MM.1S (cell line): ENCODE results near the gene PIN1.
"Not testable (repeated sequence)": the region's sequence is repeated elsewhere in the genome, so short reads cannot be mapped to it uniquely, and the experiment has no call there.

Source experiments
- CTCF ChIP-seq: fragments of 300-600 bp; sonication (generic); IDR thresholded peaks from 2 replicates; pipeline ENCODE4 v1.5.1; 2016; ENCODE audit warnings: antibody characterized with exemption, low read length, mixed read lengths
- EZH2 ChIP-seq: fragments of 300-600 bp; sonication (generic); optimal IDR thresholded peaks from 2 replicates; pipeline ENCODE3; 2017; ENCODE audit warnings: low read depth, mild to moderate bottlenecking, antibody characterized with exemption, low read length, mixed read lengths

GRCh38 chr19:9789579-9789978 is 45.5 kb upstream of the PIN1 start:
- TF ChIP-seq EZH2, CTCF: not testable (repeated sequence)
